GM12864 (cell line): Measurements from ENCODE around the gene FBXL14.

Source experiments
- DNase-seq: peaks from one replicate; pipeline ENCODE4 v3.0.0-alpha.2; 2011; ENCODE audit warnings: low read depth
- H3K4me3 ChIP-seq: 2 replicates; pipeline ENCODE4 v1.5.1; 2011; ENCODE audit warnings: mild to moderate bottlenecking, low read depth, low read length, control low read depth
- TF ChIP-seq, protein P1 (sequence below): IDR thresholded peaks from 2 replicates; pipeline ENCODE4 v1.5.1; 2011; ENCODE audit warnings: low read depth, mild to moderate bottlenecking, moderate library complexity, low read length, control low read depth, inconsistent platforms; ENCODE audit errors: missing control alignments

Gene FBXL14

DNA sequence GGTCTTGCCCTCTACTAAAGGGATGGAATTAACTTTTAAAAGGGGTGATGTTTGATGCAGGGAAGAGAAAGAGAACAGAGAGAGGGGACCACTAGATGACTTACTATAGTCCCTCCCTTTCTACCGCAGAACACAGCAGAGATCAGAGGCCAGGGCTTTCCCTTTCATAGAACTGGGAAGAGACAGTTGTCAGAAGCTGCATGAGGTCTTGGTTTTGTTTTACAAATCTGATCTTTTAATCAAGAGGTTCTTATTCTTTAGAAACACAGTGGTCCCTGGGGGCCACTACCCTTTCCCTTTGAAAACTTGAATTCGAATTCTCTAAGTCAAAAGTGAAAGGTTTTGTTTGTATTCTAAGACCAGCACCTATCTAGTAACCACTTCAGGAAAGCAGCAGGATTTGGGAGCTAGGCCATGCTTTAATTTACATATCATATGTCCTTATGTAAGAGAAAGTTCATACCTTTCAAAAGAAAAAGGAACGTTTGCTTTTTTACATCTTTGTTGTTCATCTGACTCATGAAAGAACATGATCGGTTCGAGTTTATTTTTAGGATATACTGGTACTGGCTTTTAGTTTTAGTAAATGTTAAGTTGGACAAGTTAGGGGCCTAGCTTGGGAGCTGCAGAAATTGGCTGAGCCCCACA lies 6.3 kb downstream of the FBXL14 start:
- no peak for DNase-seq
- no peak overlapping the region for H3K4me3 ChIP-seq
- TF ChIP-seq, protein P1, sequence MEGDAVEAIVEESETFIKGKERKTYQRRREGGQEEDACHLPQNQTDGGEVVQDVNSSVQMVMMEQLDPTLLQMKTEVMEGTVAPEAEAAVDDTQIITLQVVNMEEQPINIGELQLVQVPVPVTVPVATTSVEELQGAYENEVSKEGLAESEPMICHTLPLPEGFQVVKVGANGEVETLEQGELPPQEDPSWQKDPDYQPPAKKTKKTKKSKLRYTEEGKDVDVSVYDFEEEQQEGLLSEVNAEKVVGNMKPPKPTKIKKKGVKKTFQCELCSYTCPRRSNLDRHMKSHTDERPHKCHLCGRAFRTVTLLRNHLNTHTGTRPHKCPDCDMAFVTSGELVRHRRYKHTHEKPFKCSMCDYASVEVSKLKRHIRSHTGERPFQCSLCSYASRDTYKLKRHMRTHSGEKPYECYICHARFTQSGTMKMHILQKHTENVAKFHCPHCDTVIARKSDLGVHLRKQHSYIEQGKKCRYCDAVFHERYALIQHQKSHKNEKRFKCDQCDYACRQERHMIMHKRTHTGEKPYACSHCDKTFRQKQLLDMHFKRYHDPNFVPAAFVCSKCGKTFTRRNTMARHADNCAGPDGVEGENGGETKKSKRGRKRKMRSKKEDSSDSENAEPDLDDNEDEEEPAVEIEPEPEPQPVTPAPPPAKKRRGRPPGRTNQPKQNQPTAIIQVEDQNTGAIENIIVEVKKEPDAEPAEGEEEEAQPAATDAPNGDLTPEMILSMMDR = no peak

DNA sequence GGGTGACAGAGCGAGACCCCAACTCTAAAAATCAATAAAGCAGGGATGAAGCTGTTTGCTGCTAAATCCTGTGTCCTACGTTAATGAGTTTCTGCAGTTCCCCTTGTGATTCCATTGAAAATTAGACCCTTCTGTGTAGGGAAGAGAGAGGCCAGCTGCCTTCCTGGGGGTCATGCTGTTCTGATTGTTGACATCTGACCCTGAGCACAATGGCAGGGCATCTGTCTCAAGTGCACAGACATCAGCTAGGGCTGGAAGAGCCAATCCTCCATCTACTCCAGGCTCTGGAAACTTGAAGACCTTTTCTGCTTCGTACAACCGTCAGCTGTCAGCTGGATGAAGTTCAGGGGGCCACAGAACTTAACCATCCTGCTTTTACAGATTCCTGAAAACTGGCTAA lies 10.1 kb downstream of the FBXL14 start:
- no peak for DNase-seq
- no peak overlapping the region for H3K4me3 ChIP-seq
- TF ChIP-seq, protein P1 = no peak

DNA sequence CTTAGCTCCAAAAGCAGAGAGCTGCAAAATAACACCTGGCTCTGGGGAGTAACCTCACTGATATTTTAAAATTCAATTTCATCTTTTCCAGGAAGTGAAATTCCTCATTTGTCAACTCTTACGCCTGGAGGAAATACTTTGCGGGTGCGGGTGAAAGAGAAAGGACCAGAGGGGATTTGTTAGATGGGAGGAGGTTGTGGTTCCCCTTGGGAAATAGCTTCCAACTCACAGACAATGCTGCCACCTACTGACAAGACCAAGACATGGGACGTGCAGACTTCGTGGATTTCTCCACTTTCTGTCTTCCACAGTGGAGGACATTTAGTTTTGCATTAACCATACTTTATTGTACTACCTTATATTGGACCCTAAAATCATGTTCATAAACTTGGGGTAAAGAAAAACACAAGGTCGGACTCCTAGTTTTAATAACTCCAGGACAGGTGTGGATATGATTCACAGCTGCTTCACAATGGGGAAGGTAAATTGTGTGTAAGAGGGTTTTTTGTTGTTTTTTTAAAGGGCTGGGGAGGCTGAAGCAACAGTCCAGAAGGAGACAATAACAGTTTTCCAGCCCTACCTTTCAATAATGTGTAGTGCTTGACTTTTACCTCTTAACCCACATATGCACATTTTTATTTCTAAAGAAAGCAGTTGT lies 10.8 kb downstream of the FBXL14 start:
- no peak overlapping the region for H3K4me3 ChIP-seq
- TF ChIP-seq, protein P1 = peak; percentile 85

DNA sequence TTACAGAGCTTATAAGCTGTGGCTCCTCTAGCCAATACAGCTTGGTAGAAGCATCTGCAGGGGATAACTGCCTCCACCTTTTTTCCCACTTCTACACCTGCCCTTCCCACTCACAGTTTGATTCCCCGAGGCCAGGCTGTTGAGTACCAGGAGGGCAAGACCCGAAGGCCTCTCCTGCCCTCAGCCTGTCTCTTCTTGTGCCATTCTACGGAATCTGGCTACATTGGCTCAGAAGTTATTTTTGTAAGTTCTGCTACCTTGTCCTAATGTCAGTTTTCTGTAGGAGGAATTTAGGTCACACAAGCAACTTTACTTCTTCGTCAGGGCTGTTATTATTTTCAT lies 11.7 kb downstream of the FBXL14 start:
- TF ChIP-seq, protein P1 = no peak
- no peak overlapping the region for H3K4me3 ChIP-seq
- DNase-seq = no peak

More for the DNA sequence above, 10.8 kb downstream of the FBXL14 start:
- DNase-seq = peak; percentile 79

DNA sequence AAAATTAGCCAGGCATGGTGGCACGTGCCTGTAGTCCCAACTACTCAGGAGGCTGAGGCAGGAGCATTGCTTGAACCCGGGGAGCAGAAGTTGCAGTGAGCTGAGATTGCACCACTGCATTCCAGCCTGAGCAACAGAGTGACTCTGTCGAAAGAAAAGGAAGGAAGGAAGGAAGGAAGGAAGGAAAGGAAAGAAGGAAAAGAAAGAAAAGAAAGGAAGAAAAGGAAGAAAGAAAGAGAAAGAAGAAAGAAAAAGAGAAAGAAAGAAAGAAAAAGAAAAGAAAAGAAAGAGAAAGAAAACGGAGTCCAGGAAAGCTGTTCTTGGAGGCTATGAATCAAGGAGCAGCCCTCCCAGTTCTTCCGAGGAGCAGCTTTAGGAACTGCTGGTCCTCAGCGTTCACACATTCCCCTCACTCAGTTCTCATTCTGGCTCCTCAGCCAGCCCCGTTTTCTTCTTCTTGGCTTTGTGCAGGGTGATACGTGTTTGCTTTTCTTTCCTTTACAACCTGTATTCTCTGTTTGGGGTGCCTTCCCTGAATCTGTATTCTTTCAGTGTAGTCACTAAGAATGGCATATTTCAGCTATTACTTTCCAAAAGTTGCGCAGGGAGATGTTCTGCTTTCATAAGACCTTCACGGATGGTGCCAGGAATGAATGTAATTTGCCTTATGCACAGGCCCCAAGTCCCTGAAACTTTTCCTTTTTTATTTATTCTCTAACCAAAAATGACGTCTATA lies 12.2 kb downstream of the FBXL14 start:
- TF ChIP-seq, protein P1 = no peak
- DNase-seq = no peak
- H3K4me3 ChIP-seq = no peak overlapping the region

DNA sequence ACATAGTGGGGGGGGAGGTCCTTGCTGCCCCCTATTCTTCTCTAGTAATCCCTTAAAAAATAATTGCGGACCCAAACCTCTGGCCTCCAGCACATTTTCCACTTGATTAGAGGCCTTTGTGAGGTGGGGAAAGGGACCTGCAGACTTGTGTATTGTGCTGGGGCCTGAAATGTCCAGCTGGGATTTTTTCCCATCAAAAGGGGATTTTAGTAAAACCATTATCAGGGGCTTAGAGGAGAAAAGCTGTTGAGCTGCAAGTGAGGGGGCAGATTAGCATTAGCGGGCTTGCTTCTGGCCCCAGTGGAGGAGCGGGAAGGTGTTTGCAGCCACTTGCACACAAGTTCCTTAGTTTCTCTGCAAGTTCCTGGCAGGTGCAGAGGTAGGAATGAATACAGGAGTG lies 13.9 kb downstream of the FBXL14 start:
- no peak for DNase-seq
- TF ChIP-seq, protein P1 = no peak
- no peak overlapping the region for H3K4me3 ChIP-seq
